K562 (cell line): Measurements from ENCODE around the gene SIRT7. TPM values are rescaled to one million over a fixed set of nuclear protein-coding genes. Genes with fewer than 3 reads are reported as not detected.

Source experiments
- ATAC-seq: fragments of 200-7000 bp; cut with Tn5 transposase; 3 replicates; pipeline ENCODE4 v1.9.1; 2020; ENCODE audit warnings: moderate library complexity
- BruUV-seq: library from RNA; stranded (reverse); fragments of 400-500 nt; replicated peaks from 2 replicates; lab custom pipeline; 2021; lab: Mats Ljungman, UMichigan
- CTCF ChIA-PET: fragments of 300-600 bp; formaldehyde crosslinking; extraction: SDS; loops from one replicate; lab custom pipeline; 2021; ENCODE audit warnings: low intra/inter-chr PET ratio; lab: Yijun Ruan, JAX
- POLR2A ChIA-PET: fragments of 300-600, 350-650 bp; sonication (Branson Sonifier 250); formaldehyde crosslinking; extraction: SDS; loops from one replicate; lab custom pipeline; 2021; ENCODE audit warnings: antibody characterized with exemption, inconsistent platforms; lab: Yijun Ruan, JAX
- DNase-seq, 4 experiments: peaks; one replicate each; pipeline versions ENCODE4 v3.0.0 to v3.0.0-alpha.2; 2011 to 2018; ENCODE audit warnings: low spot score in 3 of 4, mixed read lengths in 3 of 4; ENCODE audit errors: extremely low read depth in 1 of 4
- FAIRE-seq: peaks from 2 replicates; lab custom pipeline; 2011; peaks lifted over from hg19 to GRCh38; lab: Jason Lieb, UNC
- H2AFZ ChIP-seq: 2 replicates; pipeline ENCODE4 v1.6.0; 2011; ENCODE audit warnings: low read depth, low read length, control low read depth, inconsistent platforms
- H3K27ac ChIP-seq: fragments of 200-600 bp; 3 replicates; pipeline ENCODE4 v1.8.0; 2011; ENCODE audit warnings: low read depth, mild to moderate bottlenecking, control low read depth, inconsistent platforms, low read length, moderate library complexity, mixed read lengths; ENCODE audit errors: extremely low read depth
- H3K27me3 ChIP-seq, 2 experiments: fragments of 300-600 bp in 1 of 2; 2 replicates in 1 of 2; 3 replicates in 1 of 2; pipeline versions ENCODE4 v1.6.0 to v1.8.0; 2011; ENCODE audit warnings: inconsistent platforms in 2 of 2, low read length in 2 of 2, mild to moderate bottlenecking in 1 of 2, mixed read lengths in 1 of 2, moderate library complexity in 1 of 2; ENCODE audit not compliant: control insufficient read depth in 2 of 2, insufficient read depth in 2 of 2
- H3K36me3 ChIP-seq: fragments of 300-600 bp; 3 replicates; pipeline ENCODE4 v1.8.0; 2011; ENCODE audit warnings: mild to moderate bottlenecking, low read length, inconsistent platforms; ENCODE audit not compliant: control insufficient read depth, insufficient read depth
- H3K4me1 ChIP-seq, 2 experiments: fragments of 200-600 bp in 1 of 2; replicated peaks in 1 of 2; 2 replicates in 1 of 2; 3 replicates in 1 of 2; pipeline versions ENCODE4 v1.5.1 to v1.8.0; 2011; ENCODE audit warnings: inconsistent platforms in 2 of 2, low read length in 2 of 2, mild to moderate bottlenecking in 1 of 2, mixed read lengths in 1 of 2, moderate library complexity in 1 of 2; ENCODE audit not compliant: control insufficient read depth in 2 of 2, insufficient read depth in 2 of 2
- H3K4me2 ChIP-seq: 2 replicates; pipeline ENCODE4 v1.6.1; 2011; ENCODE audit warnings: low read length, control low read depth, inconsistent platforms, mixed read lengths; ENCODE audit not compliant: insufficient read depth
- H3K4me3 ChIP-seq: fragments of 200-600 bp; sonication (generic), shearing (Covaris generic); 2 replicates; pipeline ENCODE4 v1.5.1; 2016; ENCODE audit warnings: control low read depth, inconsistent platforms
- H3K79me2 ChIP-seq: fragments of 200-600 bp; 3 replicates; pipeline ENCODE4 v1.8.0; 2011; ENCODE audit warnings: low read length, inconsistent platforms; ENCODE audit not compliant: control insufficient read depth, insufficient read depth
- H3K9ac ChIP-seq, 2 experiments: 2 replicates each; pipeline versions ENCODE4 v1.6.0 to v1.6.1; 2011; ENCODE audit warnings: low read depth in 2 of 2, low read length in 2 of 2, control low read depth in 1 of 2, inconsistent platforms in 1 of 2, mild to moderate bottlenecking in 1 of 2, mixed read lengths in 1 of 2; ENCODE audit not compliant: insufficient read depth in 1 of 2
- H3K9me1 ChIP-seq: one replicate; pipeline ENCODE4 v1.6.0; 2011; ENCODE audit warnings: inconsistent platforms, mild to moderate bottlenecking, low read length, moderate library complexity; ENCODE audit not compliant: control insufficient read depth, insufficient read depth
- H3K9me3 ChIP-seq: replicated peaks from 2 replicates; pipeline ENCODE4 v1.5.1; 2011; ENCODE audit warnings: low read depth, low read length, inconsistent platforms; ENCODE audit not compliant: control insufficient read depth, insufficient read depth
- H4K20me1 ChIP-seq: replicated peaks from 2 replicates; pipeline ENCODE4 v1.6.1; 2011; ENCODE audit warnings: low read length, inconsistent platforms, mixed read lengths; ENCODE audit not compliant: control insufficient read depth, insufficient read depth
- MAX ChIP-seq: sonication (generic); formaldehyde crosslinking; IDR thresholded peaks from 2 replicates; pipeline ENCODE4 v1.9.0; 2022; ENCODE audit warnings: mild to moderate bottlenecking, missing genetic modification reagents
- MTA2 ChIP-seq: fragments of 450-650 bp; IDR thresholded peaks from 2 replicates; pipeline ENCODE4 v1.6.1; 2016; ENCODE audit warnings: low read depth
- NELFE ChIP-seq: IDR thresholded peaks from 2 replicates; pipeline ENCODE4 v1.6.1; 2011; ENCODE audit warnings: mild to moderate bottlenecking; ENCODE audit not compliant: insufficient read depth, insufficient read length
- NFIC ChIP-seq: fragments of 450-650 bp; IDR thresholded peaks from 2 replicates; pipeline ENCODE4 v1.6.1; 2017; ENCODE audit warnings: mild to moderate bottlenecking, inconsistent platforms
- ZNF764 ChIP-seq: fragments of 250-450 bp; sonication (Bioruptor Pico); IDR thresholded peaks from 2 replicates; pipeline ENCODE4 v1.4.0; 2020; ENCODE audit warnings: low read depth, mild to moderate bottlenecking, moderate library complexity
- WGBS: fragments of 100-300 bp; shearing (Covaris generic); methylation state at CpG from one replicate; pipeline ENCODE4 v1.1.6; 2016; ENCODE audit warnings: low coverage, mixed read lengths; ENCODE audit not compliant: insufficient coverage; ENCODE audit errors: missing lambda C conversion rate; 5-methylcytosine and 5-hydroxymethylcytosine counted together
- in situ Hi-C: fragments of 300-500 bp; cut with MboI; formaldehyde crosslinking; loops from 4 replicates; pipeline ENCODE4 v1.15.0; 2018; ENCODE audit warnings: inconsistent platforms, mixed read lengths
- intact Hi-C: fragments of 100-400 bp; cut with micrococcal nuclease; formaldehyde crosslinking; loops from 2 replicates; pipeline ENCODE4 v1.14.2; 2022
- polyA plus RNA-seq, 8 experiments: library from polyadenylated mRNA; depleted of rRNA in 4 of 8; stranded (reverse) in 5 of 8; unstranded in 3 of 8; fragments of >200 nt; fragmentation: Nextera tagmentation in 2 of 8; fragmentation: Illumina TruSeq in 1 of 8; extraction: Ambion mirVana in 2 of 8; extraction: Trizol in 1 of 8; gene quantifications; 2 replicates each; pipeline versions ENCODE4 v1.2.1 to v1.2.3, GENCODE V29; 2011 to 2014; ENCODE audit warnings: inconsistent platforms in 1 of 8, missing spikeins in 1 of 8
- total RNA-seq, 7 experiments: library from RNA; depleted of rRNA in 6 of 7; stranded (reverse); fragments of >200 nt in 6 of 7; fragmentation: Illumina TruSeq in 2 of 7; extraction: Trizol in 2 of 7; gene quantifications; 2 replicates each; pipeline versions ENCODE4 v1.2.1 to v1.2.3, GENCODE V29; 2011 to 2021; ENCODE audit warnings: low replicate concordance in 1 of 7

The SIRT7 gene
- total and polyA plus RNA-seq, 9 of the 15 experiments (the other 6 are each of a cell fraction or from before 2014, with no cell fraction given): 1.6 to 54.8 (median 20.3) TPM

- H3K4me3 ChIP-seq: no peak overlapping the region
- ATAC-seq (no peak; the same call in 2 of the 3 replicates), FAIRE-seq (no peak), DNase-seq (no peak)
- peaks cover 1% of the 10 kb centered on the region; the same call in 1 of the 3 replicates for H3K36me3 ChIP-seq
- no peaks in the 10 kb centered on the region for H4K20me1 ChIP-seq
- no peak overlapping the region for H3K4me2 ChIP-seq
- H3K9me3 ChIP-seq: no peaks in the 10 kb centered on the region; the same call in 1 of the 2 replicates
- no TSS peak for BruUV-seq
- H3K79me2 ChIP-seq: no peaks in the 10 kb centered on the region
- no peak overlapping the region for H3K27ac ChIP-seq
- 60% methylated on average over 14 of the region's 17 CpGs for WGBS
- peaks cover 0 to 26% of the 10 kb centered on the region in 2 experiments; a peak in 3 of 5 replicates for H3K4me1 ChIP-seq
- intact Hi-C loops (no loop called here), in situ Hi-C loops (no loop called here)
- H3K27me3 ChIP-seq: no peaks in the 10 kb centered on the region
- ChIA-PET CTCF (interaction anchor here (0.7 kb wide), 1 partner anchor 220 kb away, joined by 3 read pairs; no protein-coding TSS in a partner anchor), POLR2A (interaction anchor here (1.0 to 2.2 kb wide), 4 partner anchors 11 to 71 kb away, joined by 3 to 7 read pairs (median 4); no protein-coding TSS in a partner anchor)
- H3K9me1 ChIP-seq: no peaks in the 10 kb centered on the region
- peak overlapping the region in 1 of 2 experiments; percentile 83; a peak in 2 of 4 replicates for H3K9ac ChIP-seq
- H2AFZ ChIP-seq: no peak overlapping the region
- TF ChIP-seq NFIC (peak; percentile 95), ZNF764 (CRISPR knock-in tag) (no peak), MAX (CRISPR knock-in tag) (no peak), MTA2 (no peak), NELFE (no peak)
Measured at GRCh38 chr17:81948635-81949378, 30.8 kb upstream of the SIRT7 start.
